Right lobe of liver (tissue), 6 donors: ENCODE data around the gene FNDC3A. TPM values are rescaled to one million over a fixed set of nuclear protein-coding genes. Genes with fewer than 3 reads are reported as not detected.

Source experiments
- ATAC-seq, 4 donors: fragments of 200-7000 bp; cut with Tn5 transposase; one replicate each; pipeline ENCODE4 v1.9.1; 2020; ENCODE audit warnings: mild to moderate bottlenecking in 4 of 4, moderate library complexity in 4 of 4
- DNase-seq, 3 donors: peaks; one replicate each; pipeline ENCODE4 v3.0.0-alpha.2; 2020
- H3K27ac ChIP-seq, 3 donors: fragments of 200-600 bp; one replicate each; pipeline ENCODE4 v1.8.0; 2022
- H3K27me3 ChIP-seq, 2 donors: fragments of 200-600 bp; one replicate each; pipeline ENCODE4 v1.8.0; 2022
- H3K36me3 ChIP-seq, 4 donors: fragments of 200-600 bp; sonication (generic) in 1 of 4; one replicate each; pipeline versions ENCODE4 v1.5.1 to v1.8.0; 2017 to 2022; ENCODE audit warnings: control low read depth in 1 of 4
- H3K4me1 ChIP-seq, 4 donors: fragments of 200-600 bp; sonication (generic) in 1 of 4; one replicate each; pipeline versions ENCODE4 v1.5.1 to v1.8.0; 2017 to 2022; ENCODE audit warnings: control low read depth in 1 of 4
- H3K4me3 ChIP-seq, 3 donors: fragments of 200-600 bp; one replicate each; pipeline ENCODE4 v1.8.0; 2022
- H3K9me3 ChIP-seq, 4 donors: fragments of 200-600 bp; sonication (generic) in 1 of 4; one replicate each; pipeline versions ENCODE4 v1.5.1 to v1.8.0; 2017 to 2022; ENCODE audit warnings: control low read depth in 1 of 4
- POLR2A ChIP-seq: fragments of 450-650 bp; IDR thresholded peaks from one replicate; pipeline ENCODE4 v1.6.1; 2017; ENCODE audit warnings: antibody characterized with exemption, mild to moderate bottlenecking
- WGBS: methylation state at CpG from one replicate; pipeline ENCODE4 v1.1.6; 2018; ENCODE audit warnings: low coverage, low lambda C conversion rate; ENCODE audit not compliant: insufficient coverage; ENCODE audit errors: missing lambda C conversion rate; 5-methylcytosine and 5-hydroxymethylcytosine counted together
- intact Hi-C, 2 donors: fragments of 100-400 bp; cut with DNase I; formaldehyde crosslinking; loops; one replicate each; pipeline versions ENCODE4 v1.11.2 to v1.14.1; 2022
- total RNA-seq, 6 experiments: library from RNA; depleted of rRNA in 2 of 6; stranded (reverse); fragments of >200 nt in 2 of 6; fragmentation: NEBNext Ultra II Directional in 3 of 6; extraction: Animal tissue kit (Norgen Biotek cat#: 25700) in 3 of 6; gene quantifications; one replicate each; pipeline versions ENCODE4 v1.1.0 to v1.2.4, GENCODE V29; 2016 to 2023
- TF ChIP-seq, protein P1 (sequence below), 4 donors: fragments of 200-600 bp in 3 of 4; fragments of 450-650 bp in 1 of 4; IDR thresholded peaks; one replicate each; pipeline versions ENCODE4 v1.5.1 to v1.8.0; 2016 to 2022; ENCODE audit warnings: antibody characterized with exemption in 4 of 4, mild to moderate bottlenecking in 2 of 4
- donor health status: DM: no; HTN: yes; CAD: no.
- donor health status: DM: no; HTN: no; CAD: no.
- donor health status: DM: no; HTN: no; CAD: no.
- donor health status: DM: no; HTN: yes; CAD: no.
- donor health status: DM: no; HTN: yes; CAD: no.

FNDC3A gene
- total RNA-seq, 6 experiments from 2014 or later, result 43.4 to 53.2 (median 47.9) TPM

GRCh38 chr13:49099513-49099877 is 123.8 kb downstream of the FNDC3A start:
- peaks cover 0 to 55% (median 17%) of the 10 kb centered on the region in 4 donors for H3K4me1 ChIP-seq
- ATAC-seq, result no peak
- WGBS, result 20% methylated on average over 2 of the region's 2 CpGs
- H3K36me3 ChIP-seq, result no peaks in the 10 kb centered on the region
- no peak overlapping the region for H3K4me3 ChIP-seq
- H3K27ac ChIP-seq, result peak overlapping the region; percentile 25 to 88 (median 27)
- H3K9me3 ChIP-seq, result no peaks in the 10 kb centered on the region
- no peak for DNase-seq
- intact Hi-C loops, result no loop called here
- no peak for TF ChIP-seq POLR2A
- TF ChIP-seq, protein P1, sequence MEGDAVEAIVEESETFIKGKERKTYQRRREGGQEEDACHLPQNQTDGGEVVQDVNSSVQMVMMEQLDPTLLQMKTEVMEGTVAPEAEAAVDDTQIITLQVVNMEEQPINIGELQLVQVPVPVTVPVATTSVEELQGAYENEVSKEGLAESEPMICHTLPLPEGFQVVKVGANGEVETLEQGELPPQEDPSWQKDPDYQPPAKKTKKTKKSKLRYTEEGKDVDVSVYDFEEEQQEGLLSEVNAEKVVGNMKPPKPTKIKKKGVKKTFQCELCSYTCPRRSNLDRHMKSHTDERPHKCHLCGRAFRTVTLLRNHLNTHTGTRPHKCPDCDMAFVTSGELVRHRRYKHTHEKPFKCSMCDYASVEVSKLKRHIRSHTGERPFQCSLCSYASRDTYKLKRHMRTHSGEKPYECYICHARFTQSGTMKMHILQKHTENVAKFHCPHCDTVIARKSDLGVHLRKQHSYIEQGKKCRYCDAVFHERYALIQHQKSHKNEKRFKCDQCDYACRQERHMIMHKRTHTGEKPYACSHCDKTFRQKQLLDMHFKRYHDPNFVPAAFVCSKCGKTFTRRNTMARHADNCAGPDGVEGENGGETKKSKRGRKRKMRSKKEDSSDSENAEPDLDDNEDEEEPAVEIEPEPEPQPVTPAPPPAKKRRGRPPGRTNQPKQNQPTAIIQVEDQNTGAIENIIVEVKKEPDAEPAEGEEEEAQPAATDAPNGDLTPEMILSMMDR (IDR thresholded peaks at IDR 0.05), result no peak
- H3K27me3 ChIP-seq, result no peaks in the 10 kb centered on the region

GRCh38 chr13:49100637-49101570 is 125.2 kb downstream of the FNDC3A start:
- peak overlapping the region in 2 of 3 donors; percentile 1 to 20 for H3K4me3 ChIP-seq
- DNase-seq (peak in 1 of 3 donors; percentile 50), ATAC-seq (peak; percentile 44 to 74 (median 63))
- intact Hi-C loops, result no loop called here
- H3K4me1 ChIP-seq, result peaks cover 0 to 55% (median 17%) of the 10 kb centered on the region in 4 donors
- no peaks in the 10 kb centered on the region for H3K27me3 ChIP-seq
- no peak for TF ChIP-seq POLR2A
- TF ChIP-seq, protein P1 (IDR thresholded peaks at IDR 0.05), result no peak
- no peaks in the 10 kb centered on the region for H3K36me3 ChIP-seq
- WGBS, result 25% methylated on average over 6 of the region's 6 CpGs
- peak overlapping the region; percentile 25 to 88 (median 58) for H3K27ac ChIP-seq
- no peaks in the 10 kb centered on the region for H3K9me3 ChIP-seq

GRCh38 chr13:49108196-49108595 is 132.5 kb downstream of the FNDC3A start:
- Histone ChIP-seq H3K4me3 (no peak overlapping the region), H3K9me3 (no peaks in the 10 kb centered on the region), H3K36me3 (no peaks in the 10 kb centered on the region), H3K27me3 (no peaks in the 10 kb centered on the region), H3K27ac (no peak overlapping the region), H3K4me1 (peaks cover 0 to 27% (median 2%) of the 10 kb centered on the region in 4 donors)
- intact Hi-C loops, result no loop called here
- TF ChIP-seq, protein P1 (IDR thresholded peaks at IDR 0.05), result no peak
- TF ChIP-seq POLR2A, result no peak
- 88% methylated on average over 2 of the region's 2 CpGs for WGBS
- DNase-seq, result no peak
- ATAC-seq, result peak in 2 of 4 donors; percentile 29 to 34

DNA sequence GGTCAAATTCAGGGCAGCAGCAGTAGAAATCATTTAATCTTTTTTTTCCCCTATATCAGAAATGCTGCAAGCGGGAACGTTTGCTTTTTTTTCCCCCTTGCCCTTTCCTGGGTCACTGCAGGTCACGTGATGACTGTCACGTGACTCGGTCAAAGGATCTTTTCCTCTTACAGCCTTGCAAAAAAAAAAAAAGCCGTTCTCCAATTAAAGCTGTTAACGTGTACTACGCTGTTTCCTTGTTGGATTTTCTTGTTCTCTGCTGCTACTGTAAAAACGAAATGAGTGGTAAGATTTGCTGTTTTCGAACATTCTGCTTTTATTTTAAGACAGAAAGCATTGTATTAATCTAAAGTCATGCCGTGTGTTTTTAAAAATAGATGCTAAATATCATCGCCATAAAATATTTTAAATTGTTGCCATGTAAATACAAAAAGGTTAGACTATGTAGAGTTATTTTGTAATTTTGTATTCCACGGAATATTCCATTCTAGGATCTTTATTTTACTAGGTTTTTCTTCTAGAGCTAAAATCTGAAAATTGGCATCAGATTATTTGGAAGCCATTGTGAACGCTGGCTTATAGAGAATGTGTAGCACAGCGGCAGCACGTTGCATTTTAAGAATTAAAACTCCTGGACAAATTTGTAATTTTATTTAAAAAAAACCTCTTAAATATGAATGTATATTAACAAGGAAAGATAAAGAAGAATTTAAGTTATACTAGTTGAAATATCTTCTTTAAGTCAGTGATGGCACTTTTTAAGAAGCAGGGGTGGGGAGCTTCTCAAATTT is 134.6 kb downstream of the FNDC3A start:
- under 1% methylated on average over 16 of the region's 16 CpGs for WGBS
- ATAC-seq (peak; percentile 81 to 92 (median 86)), DNase-seq (peak; percentile 83 to 86 (median 84))
- Histone ChIP-seq H3K9me3 (no peaks in the 10 kb centered on the region), H3K27me3 (no peaks in the 10 kb centered on the region), H3K36me3 (peaks cover 0 to 7% (median 0%) of the 10 kb centered on the region in 4 donors), H3K4me1 (peaks cover 0 to 32% (median 7%) of the 10 kb centered on the region in 4 donors), H3K27ac (peak overlapping the region; percentile 22 to 67 (median 59)), H3K4me3 (peak overlapping the region; percentile 40 to 59 (median 54))
- TF ChIP-seq, protein P1 (IDR thresholded peaks at IDR 0.05), result no peak
- TF ChIP-seq POLR2A, result peak; percentile 45
- intact Hi-C loops, result no loop called here
